ENCODE results near the gene NTHL1.
"Not testable (repeated sequence)": the region's sequence is repeated elsewhere in the genome, so short reads cannot be mapped to it uniquely, and the experiment has no call there.

Gene NTHL1

GRCh38 chr16:2027024-2028010 lies 20.3 kb downstream of the NTHL1 start:
- no peak for FAIRE-seq

- FAIRE-seq, result no peak
These were observed 21.1 kb downstream of the NTHL1 start, which contains the start of gene NHERF2 for GRCh38 chr16:2026461-2027023. NHERF2 (plus strand) TSS chr16:2026902; CDS start chr16:2027006, 104 bp downstream.

DNA sequence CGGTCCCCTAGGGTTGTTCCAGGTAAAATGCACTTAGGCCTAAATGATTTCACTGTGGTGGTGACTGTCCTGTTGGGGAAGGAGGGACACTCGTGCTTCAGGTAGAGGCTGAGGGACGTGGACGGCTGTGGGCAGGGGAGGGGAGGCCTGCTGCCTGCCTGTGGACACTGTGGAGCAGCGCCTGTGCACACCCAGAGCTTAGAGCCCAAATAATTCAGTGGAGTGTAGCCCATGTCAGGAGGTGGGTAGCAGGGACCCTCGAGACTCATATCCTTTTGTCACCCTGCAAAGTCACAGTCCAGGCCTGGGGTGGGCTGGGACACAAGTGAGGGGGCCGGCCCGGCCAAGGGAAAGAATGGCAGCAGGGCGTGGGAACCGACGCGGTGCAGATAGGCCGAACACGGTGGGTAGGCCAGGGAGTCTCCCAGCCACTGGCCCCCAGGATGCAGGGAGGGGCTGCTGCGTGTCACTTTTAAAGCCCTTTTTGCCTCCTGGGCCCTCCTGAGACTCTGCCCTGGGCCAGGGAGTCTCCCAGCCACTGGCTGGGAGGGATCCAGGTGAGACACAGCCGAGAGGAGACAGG lies 21.7 kb downstream of the NTHL1 start:
- FAIRE-seq, result no peak

GRCh38 chr16:2025251-2025650 lies 22.4 kb downstream of the NTHL1 start:
- FAIRE-seq, result no peak

DNA sequence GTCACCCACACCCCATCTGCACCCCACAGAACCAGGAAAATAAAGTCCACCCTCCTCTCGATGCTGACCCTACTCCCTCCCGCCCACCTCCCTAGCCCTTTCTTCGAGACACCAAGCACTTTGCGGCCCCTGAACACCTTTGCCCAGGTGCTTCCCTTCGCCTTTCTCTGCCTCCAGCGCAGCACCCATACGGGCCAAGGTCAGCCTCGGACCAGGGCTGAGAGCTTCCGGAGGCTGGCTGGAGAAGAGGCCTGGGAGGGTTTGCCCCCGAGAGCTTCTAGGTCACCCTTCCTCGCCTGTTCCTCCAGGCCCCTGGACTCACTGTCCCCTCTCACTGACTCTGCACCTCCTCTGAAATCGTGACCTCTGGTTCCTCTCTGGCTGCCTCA lies 23.6 kb downstream of the NTHL1 start:
- no peak for FAIRE-seq

GRCh38 chr16:2023092-2024031 lies 24.3 kb downstream of the NTHL1 start:
- FAIRE-seq, result no peak

DNA sequence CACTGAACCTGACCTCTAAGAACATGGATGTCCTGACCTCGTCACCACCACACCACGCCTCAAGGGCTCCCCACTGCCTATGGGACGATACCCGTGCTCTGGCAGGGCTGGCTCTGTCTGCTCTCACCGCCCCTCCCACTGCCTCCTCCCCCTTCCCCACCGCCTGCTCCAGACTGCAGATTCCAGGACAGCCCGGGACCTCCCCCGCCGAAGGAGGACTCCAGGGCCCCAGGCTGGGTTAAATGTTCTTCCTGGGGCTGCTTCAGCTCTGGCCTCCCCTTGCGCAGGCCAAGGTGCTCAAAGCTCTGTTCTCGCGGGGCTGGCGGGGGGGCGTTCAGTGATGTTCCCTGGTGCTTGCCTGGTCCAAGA lies 24.9 kb downstream of the NTHL1 start:
- no peak for FAIRE-seq

DNA sequence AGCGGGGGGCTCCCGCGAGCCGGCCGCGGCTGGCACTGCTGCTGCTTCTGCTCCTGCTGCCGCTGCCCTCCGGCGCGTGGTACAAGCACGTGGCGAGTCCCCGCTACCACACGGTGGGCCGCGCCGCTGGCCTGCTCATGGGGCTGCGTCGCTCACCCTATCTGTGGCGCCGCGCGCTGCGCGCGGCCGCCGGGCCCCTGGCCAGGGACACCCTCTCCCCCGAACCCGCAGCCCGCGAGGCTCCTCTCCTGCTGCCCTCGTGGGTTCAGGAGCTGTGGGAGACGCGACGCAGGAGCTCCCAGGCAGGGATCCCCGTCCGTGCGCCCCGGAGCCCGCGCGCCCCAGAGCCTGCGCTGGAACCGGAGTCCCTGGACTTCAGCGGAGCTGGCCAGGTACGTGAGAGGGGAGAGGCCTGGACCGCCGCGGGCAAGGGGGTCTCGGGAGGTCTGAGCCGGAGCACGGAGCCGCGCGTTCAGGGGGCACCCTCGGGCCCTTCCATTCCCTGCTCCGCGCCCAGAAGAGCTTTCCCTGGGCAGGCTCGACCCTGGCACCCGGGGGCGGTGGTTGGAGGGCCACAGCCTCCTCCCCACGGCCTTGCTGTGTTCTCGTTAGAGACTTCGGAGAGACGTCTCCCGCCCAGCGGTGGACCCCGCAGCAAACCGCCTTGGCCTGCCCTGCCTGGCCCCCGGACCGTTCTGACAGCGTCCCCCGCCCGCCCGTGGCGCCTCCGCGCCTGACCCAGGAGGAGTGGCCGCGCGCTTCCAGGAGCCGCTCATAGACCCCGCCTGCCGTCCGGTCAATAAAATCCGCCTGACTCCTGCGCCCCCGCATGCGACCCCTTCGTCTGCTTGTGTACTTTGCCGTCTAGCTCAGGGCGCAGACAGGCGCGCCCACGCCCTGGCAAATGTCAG lies 27.5 kb downstream of the NTHL1 start:
- no peak for FAIRE-seq

DNA sequence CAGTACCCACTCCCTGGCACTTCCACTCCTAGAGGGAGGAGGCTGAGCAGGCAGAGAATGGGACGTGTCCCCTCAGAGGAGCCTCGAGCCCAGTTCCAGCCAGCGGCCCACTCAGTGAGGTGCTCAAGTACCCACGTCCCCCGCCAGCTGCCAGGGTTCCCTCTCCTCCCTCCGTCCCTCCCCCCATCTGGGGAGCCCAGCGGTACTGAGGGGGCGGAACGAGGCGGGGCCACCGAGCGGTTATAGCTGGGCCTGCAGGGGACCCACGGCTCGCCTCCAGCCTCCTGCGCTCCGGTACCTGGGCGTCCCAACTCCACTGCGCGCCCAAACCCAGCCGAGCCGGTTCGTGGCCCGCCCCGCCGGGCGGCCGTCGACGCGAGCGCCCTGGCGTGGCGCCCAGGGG lies 28.1 kb downstream of the NTHL1 start, which contains the start of gene NPW:
NPW (plus strand) TSS at position 268 of the 403 bp plus-strand sequence.
- FAIRE-seq, result no peak

GRCh38 chr16:2016407-2016922 lies 31.2 kb downstream of the NTHL1 start:
- FAIRE-seq, result no peak

- FAIRE-seq, result no peak
These were observed 31.8 kb downstream of the NTHL1 start for GRCh38 chr16:2015947-2016208.

DNA sequence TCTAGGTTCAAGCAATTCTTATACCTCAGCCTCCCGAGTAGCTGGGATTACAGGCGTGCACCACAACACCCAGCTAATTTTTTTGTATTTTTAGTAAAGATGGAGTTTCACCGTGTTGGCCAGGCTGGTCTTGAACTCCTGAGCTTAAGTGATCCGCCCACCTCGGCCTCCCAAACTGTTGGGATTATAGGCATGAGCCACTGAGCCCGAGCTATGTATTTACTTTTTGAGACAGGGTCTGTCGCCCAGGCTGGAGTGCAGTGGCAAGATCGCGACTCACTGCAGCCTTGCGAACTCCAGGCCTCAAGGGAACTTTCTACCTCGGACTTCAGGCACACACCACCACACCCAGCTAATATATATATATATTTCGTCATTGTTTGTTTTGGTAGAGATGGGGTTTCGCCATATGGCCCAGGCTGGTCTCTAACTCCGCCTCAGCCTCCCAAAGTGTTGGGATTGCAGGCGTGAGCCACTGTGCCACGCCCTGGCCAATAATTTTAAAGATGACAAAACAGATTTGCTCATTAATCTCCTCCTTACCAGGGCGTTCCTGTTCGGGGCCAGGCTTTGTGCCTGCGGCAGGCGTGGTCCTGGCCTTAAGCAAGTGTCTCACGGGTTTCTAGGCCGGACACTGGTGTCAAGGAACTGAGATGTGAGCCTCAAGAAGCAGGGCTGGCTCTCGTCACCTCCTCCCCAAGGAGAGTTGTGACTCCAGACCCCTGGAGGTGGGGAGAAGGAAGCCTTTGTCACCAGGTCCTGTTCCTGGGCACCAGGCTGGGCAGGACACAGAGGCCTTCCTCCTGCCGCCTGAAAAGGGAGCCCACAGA lies 32.3 kb downstream of the NTHL1 start:
- FAIRE-seq, result no peak

DNA sequence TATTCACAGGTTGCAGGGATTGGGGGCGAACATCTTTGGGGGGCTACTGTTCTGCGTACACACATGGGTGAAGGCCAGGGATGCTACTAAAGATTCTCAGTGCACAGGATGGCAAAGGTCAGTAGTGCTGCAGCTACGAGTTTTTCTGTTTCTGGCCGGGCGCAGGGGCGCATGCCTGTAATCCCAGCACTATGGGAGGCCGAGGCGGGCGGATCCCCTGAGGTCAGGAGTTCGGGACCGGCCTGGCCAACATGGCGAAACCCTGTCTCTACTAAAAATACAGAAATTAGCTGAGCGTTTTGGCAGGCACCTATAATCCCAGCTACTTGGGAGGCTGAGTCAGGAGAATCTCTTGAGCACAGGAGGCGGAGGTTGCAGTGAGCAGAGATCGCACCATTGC lies 34.1 kb downstream of the NTHL1 start:
- FAIRE-seq, result no peak

GRCh38 chr16:2011726-2012125 lies 35.9 kb downstream of the NTHL1 start:
- not testable (repeated sequence) for FAIRE-seq

DNA sequence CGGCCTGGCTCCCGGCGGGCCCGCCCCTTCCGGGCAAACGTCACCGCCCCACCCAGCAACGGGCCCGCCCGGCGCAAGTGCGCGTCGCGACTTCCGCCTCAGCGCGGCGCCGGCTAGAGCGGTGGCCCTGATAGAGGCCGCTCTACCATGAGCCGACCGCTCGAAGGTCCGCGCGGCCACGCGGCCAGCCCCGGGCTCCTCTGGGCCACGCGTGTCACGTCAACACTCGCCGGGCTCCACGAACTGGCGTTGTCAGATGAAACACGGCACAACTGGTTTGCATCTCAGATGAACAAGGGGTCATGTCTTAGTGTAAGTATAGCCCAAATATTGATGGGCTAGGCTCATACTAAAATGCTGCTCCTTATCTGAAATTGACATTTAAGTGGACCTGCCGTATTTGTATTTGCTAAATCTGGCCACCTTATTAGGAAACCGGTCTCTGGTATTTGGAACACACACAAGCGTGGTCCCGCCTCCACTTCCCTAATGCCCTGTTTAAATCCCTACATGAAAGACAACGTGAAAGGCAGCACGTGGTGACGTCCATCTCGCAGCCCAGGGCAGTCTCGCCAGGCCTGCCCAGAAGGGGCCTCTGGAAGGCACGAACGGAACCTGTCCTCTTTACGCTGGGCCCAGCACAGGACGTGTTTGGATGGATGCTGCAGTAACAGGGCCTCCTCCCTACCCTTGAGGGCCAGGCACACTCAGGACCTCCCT lies 37.7 kb downstream of the NTHL1 start, which contains the start of gene ZNF598:
ZNF598 (minus strand) TSS at position 31 of the 720 bp plus-strand sequence.
- no peak for FAIRE-seq

DNA sequence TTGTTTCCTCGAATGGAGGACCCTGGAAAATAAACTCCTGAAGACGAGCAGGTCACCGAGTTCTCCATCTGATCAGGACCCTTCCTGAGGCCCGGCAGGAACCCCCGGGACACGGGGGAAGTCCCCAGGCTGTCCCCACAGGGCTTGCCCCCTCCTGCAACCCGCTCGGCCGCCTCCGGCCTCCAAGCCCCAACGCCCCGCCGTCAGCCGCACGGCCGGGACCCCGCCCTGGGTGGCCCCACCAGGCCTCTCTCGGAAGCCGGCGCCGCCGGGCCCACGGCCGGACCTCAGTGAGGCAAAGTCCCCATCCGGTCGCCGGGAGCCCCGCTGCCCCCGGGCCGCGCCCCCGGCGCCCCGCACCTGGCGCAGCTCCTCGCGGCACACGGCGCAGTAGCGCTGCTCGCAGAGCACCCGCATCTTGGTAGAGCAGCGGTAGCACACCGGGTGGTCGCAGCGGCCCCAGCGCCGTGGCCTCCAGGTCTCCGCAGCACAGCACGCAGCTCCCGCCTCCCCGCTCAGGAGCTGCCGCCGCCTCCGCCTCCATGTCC lies 38.4 kb downstream of the NTHL1 start:
- FAIRE-seq, result no peak

GRCh38 chr16:2008631-2009163 lies 38.9 kb downstream of the NTHL1 start:
- FAIRE-seq, result no peak

GRCh38 chr16:2008009-2008526 lies 39.6 kb downstream of the NTHL1 start:
- no peak for FAIRE-seq

Measured in endometrium (tissue), 2 donors.